ENCODE measurements around the gene PDE4B.
"Not testable (repeated sequence)": the region's sequence is repeated elsewhere in the genome, so short reads cannot be mapped to it uniquely, and the experiment has no call there.

Gene PDE4B

GRCh38 chr1:65817891-65818290 lies 25.2 kb downstream of the PDE4B start:
- DNase-seq, result no peak

GRCh38 chr1:65818966-65819365 lies 26.3 kb downstream of the PDE4B start:
- no peak for DNase-seq

- DNase-seq, result no peak
Observed at GRCh38 chr1:65820983-65821382, 28.3 kb downstream of the PDE4B start.

GRCh38 chr1:65821386-65821785 lies 28.7 kb downstream of the PDE4B start:
- DNase-seq, result no peak

DNA sequence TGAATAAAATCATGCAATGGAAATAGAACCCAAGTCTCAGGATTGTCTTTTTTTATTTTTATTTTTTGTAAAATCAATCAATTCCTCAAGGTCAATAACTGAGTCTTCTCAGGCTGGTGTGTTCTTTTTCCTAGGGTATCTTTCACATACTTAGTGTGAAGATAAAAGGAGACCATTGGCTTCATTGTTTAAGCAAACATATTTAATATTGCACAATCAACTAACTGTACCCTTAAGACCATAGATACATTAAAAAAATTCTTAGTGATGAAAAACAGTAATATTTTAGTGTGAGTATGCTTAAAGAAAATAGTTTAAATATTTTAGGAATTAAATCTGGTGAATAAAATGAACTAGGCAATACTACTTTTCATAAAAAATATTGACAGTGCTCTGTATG lies 31.4 kb downstream of the PDE4B start:
- no peak for DNase-seq

GRCh38 chr1:65825741-65826140 lies 33.0 kb downstream of the PDE4B start:
- DNase-seq, result no peak

GRCh38 chr1:65826782-65827181 lies 34.1 kb downstream of the PDE4B start:
- DNase-seq, result no peak

- no peak for DNase-seq
Observed at GRCh38 chr1:65827346-65827745, 34.7 kb downstream of the PDE4B start.

- no peak for DNase-seq
Observed at GRCh38 chr1:65830306-65830705, 37.6 kb downstream of the PDE4B start.

- DNase-seq, result no peak
Observed at GRCh38 chr1:65832296-65832695, 39.6 kb downstream of the PDE4B start.

GRCh38 chr1:65836686-65837085 lies 44.0 kb downstream of the PDE4B start:
- DNase-seq, result no peak

GRCh38 chr1:65840683-65841082 lies 48.0 kb downstream of the PDE4B start:
- no peak for DNase-seq

DNA sequence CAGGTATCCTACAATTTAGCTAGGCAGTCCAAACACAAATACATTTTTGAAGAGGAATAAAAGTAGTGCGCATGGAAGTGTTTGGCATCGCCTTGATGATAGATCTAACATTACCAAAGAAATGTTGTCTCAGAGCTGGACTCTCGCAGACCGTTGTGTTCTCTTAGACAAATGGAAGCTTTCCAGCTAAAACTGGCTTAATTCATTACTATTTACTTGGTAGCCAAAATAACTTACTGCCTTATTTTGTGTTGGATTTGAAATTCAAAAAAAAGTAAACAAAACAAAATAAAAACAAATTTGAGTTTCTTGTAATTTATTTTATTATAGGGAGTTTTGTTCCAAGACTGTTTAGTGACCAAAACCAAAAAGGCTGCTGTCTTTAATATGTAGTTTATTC lies 51.6 kb downstream of the PDE4B start:
- no peak for DNase-seq

- no peak for DNase-seq
Observed at GRCh38 chr1:65844821-65845534, 52.3 kb downstream of the PDE4B start.

DNA sequence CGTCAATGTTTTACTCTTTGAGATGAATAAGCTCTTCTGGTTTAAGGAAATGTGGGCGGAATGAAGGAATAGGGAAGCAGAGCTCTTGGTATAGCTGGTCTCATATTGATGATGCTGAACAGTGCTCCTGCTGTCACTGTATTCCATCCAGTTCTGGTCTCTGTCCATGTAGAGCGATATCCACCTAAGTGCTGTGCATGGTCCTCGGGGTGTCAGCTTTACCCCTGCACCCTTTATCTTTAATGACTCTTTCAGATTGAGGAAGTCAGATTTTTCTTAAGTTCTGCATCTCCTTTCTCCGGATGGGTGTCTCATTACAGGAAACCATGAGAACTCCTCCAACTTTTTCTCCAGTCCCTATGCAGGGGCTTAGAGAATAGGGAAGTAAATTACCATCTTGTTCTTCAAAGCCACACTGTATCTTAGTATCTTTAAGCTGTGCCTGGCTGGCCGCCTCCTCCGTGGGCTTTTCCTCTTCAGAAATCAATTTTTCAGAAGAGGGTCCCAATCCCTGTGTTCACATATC lies 52.9 kb downstream of the PDE4B start:
- DNase-seq, result no peak

DNA sequence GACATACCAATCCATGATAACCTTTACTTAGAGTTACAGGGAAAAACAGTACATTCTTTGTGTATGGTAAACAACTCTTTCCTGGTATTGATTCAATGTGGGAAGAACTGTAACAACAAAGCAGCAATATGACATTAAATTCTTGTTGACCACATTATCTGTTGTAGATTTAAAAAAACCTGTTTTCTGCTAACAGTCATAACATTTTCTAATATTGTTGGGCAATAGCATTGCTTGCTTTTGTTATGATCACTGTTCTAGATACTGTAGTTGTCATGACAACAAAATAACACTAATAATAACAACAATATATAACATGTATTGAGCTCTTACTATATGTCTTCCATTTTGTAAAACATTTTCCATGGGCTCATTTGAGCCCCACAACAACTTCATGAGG lies 54.2 kb downstream of the PDE4B start:
- no peak for DNase-seq

DNA sequence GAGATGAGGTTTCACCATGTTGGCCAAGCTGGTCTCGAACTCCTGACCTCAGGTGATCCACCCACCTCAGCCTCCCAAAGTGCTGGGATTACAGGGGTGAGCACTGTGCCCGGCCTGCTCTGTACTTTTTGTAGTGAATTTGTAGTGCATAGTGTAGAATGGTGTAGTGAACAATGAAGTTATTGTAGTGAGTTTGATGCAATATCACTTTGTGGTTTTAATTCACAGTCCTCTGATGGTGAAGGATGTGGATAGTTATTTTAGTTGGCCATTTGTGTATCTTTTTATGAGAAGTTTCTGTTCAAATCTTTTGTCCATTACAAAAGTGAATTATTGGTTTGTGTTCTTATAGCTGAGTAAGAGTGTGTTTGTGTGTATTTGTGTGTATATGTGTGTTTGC lies 57.6 kb downstream of the PDE4B start:
- DNase-seq, result no peak

DNA sequence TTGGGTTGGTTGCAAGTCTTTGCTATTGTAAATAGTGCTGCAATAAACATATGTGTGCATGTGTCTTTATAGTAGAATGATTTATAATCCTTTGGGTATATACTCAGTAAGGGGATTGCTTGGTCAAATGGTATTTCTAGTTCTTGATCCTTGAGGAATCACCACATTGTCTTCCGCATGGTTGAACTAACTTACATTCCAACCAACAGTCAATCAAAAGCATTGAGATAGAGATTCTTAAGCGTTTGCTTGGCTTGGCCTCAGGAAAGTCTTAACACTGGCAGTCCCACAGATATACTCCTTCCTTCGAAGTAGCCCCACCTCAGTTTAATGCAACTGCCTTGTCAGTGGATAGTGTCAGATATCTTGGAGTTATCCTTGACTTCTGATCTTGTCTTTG lies 63.9 kb downstream of the PDE4B start:
- DNase-seq, result not testable (repeated sequence)

DNA sequence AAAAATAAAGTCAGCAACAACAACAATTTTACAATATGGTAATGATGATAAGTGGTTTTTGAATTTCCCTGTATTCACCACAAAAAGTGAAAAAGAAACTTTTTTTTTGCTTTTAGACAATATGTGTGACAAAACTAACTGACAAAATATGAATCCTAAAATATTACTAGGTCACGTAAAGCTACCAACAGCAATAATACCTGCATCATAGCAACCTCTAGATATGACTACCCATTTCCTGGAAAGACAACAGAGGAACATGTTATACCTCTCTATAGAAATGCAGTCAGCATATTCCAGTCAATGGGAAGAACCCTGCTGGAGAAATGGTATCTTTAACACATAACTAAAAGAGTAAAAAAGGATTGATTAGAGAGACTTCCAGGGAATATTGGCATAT lies 73.7 kb downstream of the PDE4B start:
- no peak for DNase-seq

GRCh38 chr1:65872301-65872700 lies 79.6 kb downstream of the PDE4B start:
- no peak for DNase-seq

GRCh38 chr1:65878342-65878741 lies 85.6 kb downstream of the PDE4B start:
- not testable (repeated sequence) for DNase-seq

GRCh38 chr1:65880611-65881010 lies 87.9 kb downstream of the PDE4B start:
- DNase-seq, result no peak

DNA sequence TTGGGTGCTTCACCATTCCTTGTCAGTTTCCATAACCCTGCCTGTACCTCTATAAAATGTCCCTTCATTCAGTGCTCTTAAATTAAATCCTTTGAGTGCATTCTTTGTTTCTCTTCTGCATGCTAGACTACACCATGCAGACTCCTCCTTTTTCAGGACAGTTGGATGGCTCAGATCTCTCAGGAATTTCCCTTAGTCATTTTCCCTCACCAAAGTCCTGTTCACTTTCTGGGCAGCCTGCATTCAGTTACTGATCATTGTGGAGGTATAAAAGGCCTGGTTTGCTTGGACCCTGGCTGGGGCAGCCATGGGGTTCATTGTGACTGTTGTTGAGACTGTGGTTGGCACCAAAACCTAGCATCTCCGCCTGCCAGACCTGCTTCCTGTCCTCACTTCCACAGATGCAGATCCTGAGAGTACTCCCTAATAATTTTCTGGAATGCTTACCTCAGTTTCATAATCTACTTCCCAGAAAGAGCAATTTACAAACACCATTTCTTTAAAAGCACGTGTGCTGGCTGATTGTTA lies 88.4 kb downstream of the PDE4B start:
- no peak for DNase-seq

DNA sequence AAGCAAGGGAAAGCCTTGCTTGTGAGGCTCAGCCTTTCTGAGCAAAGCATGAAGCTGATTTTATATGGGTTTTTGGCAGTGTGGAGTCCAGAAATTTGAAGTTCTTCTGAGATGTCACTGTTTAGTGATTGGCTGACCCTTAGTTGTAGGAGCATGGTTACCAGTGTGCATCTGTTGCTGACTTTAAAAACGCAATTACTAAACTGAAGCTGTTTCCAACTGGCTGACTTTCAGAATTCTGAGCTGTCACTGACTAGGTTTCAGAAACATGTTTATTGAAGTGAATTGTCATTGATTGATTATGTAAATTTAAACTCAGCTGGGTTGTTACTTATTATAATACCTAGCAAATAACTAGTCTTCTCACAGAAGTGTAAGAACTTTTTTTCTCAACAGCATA lies 89.4 kb downstream of the PDE4B start:
- DNase-seq, result no peak

DNA sequence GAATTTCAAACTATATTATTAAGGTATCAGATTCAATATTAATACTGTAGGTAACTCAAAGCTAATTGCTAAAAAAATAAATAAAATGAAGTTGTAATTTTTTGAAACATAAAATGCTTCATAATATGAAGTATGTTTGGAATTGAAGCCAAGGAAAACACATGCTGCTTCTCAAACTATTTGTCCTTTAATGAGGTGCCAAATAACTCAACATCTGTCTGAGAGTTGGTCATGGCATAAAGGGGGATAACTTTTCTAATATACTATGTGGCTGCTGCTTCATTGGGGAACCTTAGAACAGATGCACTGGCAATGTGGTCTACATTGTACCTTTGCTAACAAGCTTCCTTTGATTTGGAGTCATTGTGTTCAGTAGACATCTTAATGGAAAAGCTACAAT lies 96.7 kb downstream of the PDE4B start:
- no peak for DNase-seq
